ENCODE measurements around the gene USB1.
A peak's percentile ranks its signal among the peaks of the same experiment; 100 is the strongest.

The USB1 gene

DNA sequence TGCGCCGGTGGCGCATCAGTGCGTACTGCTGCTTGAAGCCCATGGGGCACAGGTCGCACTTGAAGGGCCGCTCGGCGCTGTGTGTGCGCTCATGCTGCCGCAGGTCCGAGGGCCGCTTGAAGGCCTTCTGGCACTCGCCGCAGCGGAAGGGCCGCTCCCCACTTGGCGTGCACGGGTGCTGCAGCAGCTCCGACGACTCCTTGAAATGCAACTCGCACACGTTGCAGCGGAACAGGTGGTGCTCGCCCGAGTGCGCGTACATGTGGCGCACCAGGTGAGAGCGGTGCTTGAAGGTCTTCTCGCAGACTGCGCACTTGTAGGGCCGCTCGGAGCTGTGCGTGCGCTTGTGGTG lies 4.1 kb upstream of the USB1 start:
- no peak for DNase-seq (ENCODE audit: low read depth)
- H3K4me3 ChIP-seq (ENCODE audit: low read depth, low read length): no peak overlapping the region
- TF ChIP-seq, protein P1, sequence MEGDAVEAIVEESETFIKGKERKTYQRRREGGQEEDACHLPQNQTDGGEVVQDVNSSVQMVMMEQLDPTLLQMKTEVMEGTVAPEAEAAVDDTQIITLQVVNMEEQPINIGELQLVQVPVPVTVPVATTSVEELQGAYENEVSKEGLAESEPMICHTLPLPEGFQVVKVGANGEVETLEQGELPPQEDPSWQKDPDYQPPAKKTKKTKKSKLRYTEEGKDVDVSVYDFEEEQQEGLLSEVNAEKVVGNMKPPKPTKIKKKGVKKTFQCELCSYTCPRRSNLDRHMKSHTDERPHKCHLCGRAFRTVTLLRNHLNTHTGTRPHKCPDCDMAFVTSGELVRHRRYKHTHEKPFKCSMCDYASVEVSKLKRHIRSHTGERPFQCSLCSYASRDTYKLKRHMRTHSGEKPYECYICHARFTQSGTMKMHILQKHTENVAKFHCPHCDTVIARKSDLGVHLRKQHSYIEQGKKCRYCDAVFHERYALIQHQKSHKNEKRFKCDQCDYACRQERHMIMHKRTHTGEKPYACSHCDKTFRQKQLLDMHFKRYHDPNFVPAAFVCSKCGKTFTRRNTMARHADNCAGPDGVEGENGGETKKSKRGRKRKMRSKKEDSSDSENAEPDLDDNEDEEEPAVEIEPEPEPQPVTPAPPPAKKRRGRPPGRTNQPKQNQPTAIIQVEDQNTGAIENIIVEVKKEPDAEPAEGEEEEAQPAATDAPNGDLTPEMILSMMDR (IDR thresholded peaks at IDR 0.05; ENCODE audit: low read depth, low read length, missing control alignments): no peak

- no peak for DNase-seq (ENCODE audit: low read depth)
- TF ChIP-seq, protein P1 (IDR thresholded peaks at IDR 0.05; ENCODE audit: low read depth, low read length, missing control alignments): no peak
Observed at GRCh38 chr16:57997528-57998265, 3.5 kb upstream of the USB1 start.

DNA sequence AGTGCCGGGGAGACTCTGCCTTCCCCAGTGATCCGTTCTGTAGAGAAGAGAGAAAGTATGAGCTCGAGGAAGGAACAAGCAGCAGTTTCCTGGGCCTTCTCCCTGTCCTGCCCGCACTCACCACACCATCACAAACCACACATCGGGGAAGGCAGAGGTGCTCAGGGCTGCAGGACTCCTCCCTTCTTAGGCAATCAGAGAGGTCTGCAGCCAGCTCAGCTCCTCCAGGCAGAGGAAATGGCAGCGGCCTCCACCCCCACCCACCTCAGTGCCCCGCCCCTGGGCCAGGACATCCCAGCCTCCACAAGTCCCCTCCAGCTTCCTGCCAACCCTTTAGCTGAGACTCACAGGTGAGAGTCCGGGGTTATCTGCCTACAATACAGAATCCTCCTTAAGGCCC lies 2.7 kb upstream of the USB1 start:
- TF ChIP-seq, protein P1 (IDR thresholded peaks at IDR 0.05; ENCODE audit: low read depth, low read length, missing control alignments): no peak
- H3K4me3 ChIP-seq (ENCODE audit: low read depth, low read length): no peak overlapping the region
- DNase-seq (ENCODE audit: low read depth): no peak

More at GRCh38 chr16:57997528-57998265, 3.5 kb upstream of the USB1 start:
- H3K4me3 ChIP-seq (ENCODE audit: low read depth, low read length): no peak overlapping the region

DNA sequence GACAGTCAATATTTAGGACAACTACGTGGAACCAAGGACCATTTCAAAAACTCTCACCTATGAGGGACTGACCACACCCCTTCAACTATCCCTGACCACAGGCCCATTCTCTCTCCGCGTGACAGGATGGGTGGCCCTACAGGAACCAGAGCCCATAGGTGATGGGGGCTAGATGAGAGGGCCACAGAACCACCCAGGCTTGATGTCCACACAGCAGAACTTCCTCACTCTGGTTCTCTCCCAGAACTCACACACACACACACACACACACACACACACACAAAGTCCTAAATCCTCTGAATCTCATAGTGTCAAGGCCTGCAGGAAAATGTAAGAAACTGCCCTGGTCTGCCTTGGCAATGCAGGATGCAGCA lies 2.2 kb upstream of the USB1 start:
- DNase-seq (ENCODE audit: low read depth): no peak
- TF ChIP-seq, protein P1 (IDR thresholded peaks at IDR 0.05; ENCODE audit: low read depth, low read length, missing control alignments): no peak
- H3K4me3 ChIP-seq (ENCODE audit: low read depth, low read length): no peak overlapping the region

DNA sequence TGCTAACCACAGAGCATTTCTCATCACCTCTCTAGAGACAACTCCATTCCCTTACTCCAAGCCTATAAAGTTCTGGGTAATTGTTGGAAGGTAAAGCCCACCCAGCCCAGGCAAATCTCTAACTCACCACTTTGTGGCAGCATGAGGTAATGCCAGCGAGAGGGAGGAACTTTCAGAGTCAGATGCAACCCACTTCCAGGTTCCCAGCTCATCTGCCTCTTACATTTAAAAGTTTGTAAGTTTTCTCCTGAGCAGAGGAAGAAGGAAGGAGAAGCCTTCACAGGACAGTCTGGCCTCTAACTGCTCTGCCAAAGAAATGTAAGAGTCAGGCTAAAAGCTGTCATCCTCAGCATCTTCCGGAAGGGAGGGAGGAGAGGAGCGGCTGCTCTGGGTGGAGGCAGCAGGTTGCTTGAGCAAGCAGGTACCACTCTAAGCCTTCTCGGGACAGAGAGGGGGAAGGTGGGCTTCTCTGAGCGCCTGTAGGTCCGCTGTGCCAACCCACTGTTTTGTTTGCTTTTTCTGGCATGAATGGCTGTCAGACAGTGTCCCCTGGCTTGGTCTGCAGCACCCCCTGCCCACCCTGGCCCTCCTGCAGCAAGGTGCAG lies 1.7 kb upstream of the USB1 start:
- peak overlapping the region; percentile 67 for H3K4me3 ChIP-seq (ENCODE audit: low read depth, low read length)
- DNase-seq (ENCODE audit: low read depth): no peak
- TF ChIP-seq, protein P1 (IDR thresholded peaks at IDR 0.05; ENCODE audit: low read depth, low read length, missing control alignments): peak; percentile 7

DNA sequence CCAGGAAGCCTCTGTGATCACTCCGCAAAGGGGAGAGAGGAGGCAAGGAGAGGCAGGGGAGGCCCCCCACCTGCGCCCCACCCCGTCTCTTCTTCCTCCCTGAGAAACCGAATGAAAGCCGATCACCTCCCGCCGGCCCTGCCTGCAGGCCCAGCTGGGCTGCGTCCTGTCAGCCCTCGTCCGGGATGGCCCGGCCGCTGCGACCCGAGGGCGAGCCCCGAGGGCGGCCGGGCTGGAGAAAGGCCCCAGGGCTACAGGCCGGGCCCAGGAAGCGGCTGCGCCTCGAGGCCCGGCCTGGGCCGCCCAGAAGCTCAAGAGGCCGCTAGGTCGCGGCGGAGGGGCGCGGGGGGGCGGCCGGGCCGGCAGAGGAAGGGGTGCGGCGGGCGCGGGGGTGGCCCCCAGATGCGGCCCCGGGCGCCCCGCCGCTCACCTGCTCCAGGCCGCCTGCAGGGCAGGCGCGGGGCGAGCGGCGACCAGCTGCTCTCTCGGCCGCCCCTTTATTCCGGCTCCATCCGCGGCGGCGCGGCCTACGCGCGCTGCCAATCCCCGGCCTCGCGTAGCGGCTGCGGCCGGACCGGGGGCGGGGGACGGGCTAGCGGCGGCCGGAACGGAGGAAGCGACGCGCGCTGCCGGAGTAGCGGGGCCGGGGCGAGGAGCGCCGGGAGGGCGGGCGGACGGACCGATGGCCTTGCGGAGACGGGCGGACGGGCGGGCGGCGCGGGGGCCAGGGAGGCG lies 1.1 kb upstream of the USB1 start, which contains the start of gene ZNF319:
ZNF319 (minus strand) TSS at position 702 of the 735 bp plus-strand sequence. CDS start 2,407 bp downstream, outside the sequence.
- TF ChIP-seq, protein P1 (IDR thresholded peaks at IDR 0.05; ENCODE audit: low read depth, low read length, missing control alignments): no peak
- peak within 1 kb of the TSS; percentile 67 for H3K4me3 ChIP-seq (ENCODE audit: low read depth, low read length)
- no peak for DNase-seq (ENCODE audit: low read depth)

Data from GM12864 (cell line).